GM08714 (cell line): Measurements from ENCODE around the gene RASGEF1C.

ENCODE experiments used
- H3K4me3 ChIP-seq: fragments of 200-500 bp; sonication (Bioruptor generic); 2 replicates; pipeline ENCODE4 v1.5.1; 2014; ENCODE audit warnings: mild to moderate bottlenecking, low read length, inconsistent platforms
- ZNF274 ChIP-seq: IDR thresholded peaks from 2 replicates; pipeline ENCODE4 v1.6.1; 2012; ENCODE audit warnings: mild to moderate bottlenecking, low read depth, low read length

The RASGEF1C gene

DNA sequence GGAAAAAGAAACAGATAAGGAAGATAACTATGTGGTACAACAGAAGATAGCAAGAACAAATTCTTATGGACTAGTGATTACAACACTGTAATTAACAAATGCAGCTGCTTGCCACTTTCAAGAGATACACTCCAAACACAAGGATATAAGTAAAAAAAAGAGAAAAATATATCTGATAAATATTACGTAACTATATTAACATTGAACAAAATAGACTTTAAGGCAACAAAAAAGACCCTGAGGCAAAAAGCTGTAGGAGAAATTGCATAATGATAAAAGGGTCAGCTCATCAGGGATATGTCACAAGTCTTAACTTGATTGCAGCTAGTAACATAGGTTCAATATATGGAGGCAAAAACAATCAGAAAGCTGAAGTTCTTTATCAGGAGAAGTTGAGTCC is 86.1 kb downstream of the RASGEF1C start:
- H3K4me3 ChIP-seq, result no peak overlapping the region
- TF ChIP-seq ZNF274, result no peak

DNA sequence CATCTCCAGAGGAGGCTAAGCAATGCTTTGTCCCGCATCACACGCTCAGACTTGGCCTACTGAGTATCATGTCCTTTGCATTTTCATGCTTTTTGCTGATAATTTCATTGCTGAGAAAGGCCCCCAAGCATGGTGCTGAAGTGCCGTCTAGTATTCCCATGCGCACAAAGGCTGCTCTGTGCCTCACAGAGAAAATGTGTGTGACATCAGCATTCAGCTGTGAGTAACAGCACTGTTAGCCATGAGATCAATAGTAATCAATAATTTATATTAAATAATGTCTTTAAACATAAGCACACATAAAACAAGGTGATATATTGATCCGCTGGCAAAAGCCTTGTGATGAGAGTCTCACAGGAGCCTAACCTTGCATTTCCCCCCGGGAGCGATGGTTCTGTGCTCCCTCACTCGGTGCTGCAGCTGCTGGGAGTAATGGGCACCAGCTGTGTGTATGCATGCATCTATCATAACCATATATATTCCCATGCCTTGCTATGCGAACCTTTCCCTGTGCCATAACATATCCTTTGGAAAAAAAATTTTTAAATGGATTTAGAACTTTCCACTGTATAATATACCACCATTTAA is 87.1 kb downstream of the RASGEF1C start:
- no peak for TF ChIP-seq ZNF274
- no peak overlapping the region for H3K4me3 ChIP-seq

DNA sequence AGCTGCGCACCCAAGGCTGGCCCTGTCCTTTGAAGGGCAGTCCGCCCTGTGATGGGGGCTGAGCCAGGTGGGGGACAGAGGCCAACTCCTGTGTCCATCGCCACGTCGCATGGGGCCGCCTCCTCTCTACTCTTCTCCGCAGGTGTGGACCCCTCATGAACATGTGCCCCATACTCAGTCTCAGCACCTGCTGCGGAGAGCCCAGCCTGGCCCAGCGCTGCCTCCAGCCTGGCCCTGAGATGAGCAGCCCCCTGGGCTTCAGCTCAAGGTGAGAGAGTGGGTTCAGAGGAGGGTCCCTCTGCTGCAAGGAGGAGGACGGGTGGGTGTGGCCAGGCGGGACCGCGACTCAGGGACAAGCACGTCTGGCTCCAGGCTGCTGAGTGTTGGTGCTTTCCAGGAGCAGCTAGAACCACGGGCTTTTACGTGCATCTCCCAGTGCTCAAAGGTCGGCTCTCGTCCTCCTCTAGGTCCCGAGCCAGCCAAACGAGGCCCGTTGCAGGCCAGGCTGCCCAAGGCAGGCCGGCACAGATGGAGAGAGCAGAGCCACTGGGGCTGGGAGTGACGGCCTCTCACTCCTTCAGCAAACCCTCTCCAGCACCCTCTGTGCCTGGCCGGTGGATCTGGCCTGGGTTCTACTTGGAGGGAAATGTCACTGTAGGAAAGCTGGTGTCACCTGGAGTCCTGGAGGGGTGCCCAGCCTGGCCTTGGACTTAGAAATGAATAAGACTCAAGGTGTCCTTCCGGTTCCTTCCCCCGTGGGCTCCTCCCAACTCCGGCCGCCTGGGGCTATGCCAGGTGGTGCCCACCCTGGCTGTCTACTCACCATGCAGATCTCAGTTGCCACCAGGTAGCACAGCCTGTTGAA is 88.5 kb downstream of the RASGEF1C start:
- H3K4me3 ChIP-seq, result no peak overlapping the region

DNA sequence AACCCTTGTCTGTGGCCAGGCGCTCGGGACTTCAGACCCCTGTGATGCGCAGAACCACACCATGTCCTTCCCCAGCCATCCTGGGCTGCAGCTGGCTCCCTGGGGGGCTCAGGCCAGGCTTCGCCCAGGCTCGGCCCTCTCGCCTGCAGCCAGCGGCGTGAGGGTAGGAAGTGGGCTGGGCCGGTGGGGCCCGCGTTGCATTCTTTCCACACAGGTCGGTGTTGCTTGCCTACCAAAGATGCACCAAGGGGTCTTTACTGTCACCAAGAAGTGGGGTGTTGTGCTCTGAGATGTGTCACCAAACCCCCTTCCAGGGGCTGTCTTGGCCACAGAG is 89.1 kb downstream of the RASGEF1C start:
- no peak overlapping the region for H3K4me3 ChIP-seq
- TF ChIP-seq ZNF274, result no peak

More for the DNA sequence above, 88.5 kb downstream of the RASGEF1C start:
- no peak for TF ChIP-seq ZNF274

DNA sequence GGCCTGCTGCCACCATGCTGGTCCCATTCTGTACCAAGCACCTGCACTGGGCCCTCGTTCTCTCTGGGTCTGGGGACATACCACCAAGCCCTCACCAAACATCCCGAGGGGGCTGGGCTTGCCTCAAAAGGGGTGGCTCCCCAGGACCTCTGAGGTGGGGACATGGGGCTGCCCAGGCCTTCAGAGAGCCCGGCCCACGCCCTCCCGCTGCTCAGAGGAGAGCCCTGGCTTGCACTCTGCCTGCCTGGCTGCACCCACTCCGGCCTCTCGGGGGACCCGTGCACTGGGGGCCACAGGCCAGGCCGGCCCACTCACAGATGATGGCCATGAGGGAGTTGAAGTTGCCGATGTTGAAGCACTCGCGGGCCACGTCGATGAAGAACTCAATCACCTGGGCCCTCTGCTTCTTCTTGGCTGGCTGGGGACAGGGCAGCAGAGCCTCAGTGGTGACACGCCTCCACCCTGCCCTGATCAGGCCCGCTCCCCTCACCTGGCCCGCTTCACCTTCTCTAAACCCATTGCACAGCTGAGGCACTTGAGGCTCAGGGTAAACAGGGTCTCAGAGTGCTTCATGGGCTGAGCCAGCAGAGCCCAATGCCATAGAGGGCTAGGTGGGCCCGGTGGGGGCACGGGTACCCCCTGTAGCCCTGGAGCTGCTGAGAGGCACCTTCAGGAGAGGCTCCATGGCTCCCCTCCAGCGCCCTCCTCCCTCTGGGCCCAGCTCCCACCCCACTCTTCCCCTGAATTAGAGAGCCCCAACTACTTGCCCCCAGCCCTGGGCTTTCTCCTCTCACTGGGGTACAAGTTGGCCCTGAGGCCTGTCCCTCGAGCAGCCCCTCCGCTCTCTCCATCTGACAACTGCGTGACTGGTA is 89.7 kb downstream of the RASGEF1C start:
- no peak overlapping the region for H3K4me3 ChIP-seq
- no peak for TF ChIP-seq ZNF274

DNA sequence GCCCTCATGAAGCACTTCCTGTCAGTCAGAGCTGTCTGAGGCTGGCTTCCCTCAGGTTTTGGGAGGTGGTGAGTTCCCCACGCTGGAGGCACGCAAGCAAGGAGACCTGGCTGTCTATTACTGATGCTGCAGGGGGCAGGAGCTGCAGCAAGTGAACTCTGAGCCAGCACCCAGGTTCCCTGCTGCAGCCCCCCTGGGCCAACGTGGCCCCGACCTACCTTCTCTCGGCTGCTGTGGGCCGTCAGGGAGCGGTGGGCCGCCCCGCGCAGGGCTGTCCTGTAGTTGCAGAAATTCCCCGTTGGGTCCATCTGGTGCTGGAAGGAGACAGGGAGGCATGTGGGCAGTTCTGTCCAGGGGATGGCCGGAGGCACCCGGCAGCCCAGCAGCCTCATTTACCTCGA is 90.6 kb downstream of the RASGEF1C start:
- TF ChIP-seq ZNF274, result no peak

DNA sequence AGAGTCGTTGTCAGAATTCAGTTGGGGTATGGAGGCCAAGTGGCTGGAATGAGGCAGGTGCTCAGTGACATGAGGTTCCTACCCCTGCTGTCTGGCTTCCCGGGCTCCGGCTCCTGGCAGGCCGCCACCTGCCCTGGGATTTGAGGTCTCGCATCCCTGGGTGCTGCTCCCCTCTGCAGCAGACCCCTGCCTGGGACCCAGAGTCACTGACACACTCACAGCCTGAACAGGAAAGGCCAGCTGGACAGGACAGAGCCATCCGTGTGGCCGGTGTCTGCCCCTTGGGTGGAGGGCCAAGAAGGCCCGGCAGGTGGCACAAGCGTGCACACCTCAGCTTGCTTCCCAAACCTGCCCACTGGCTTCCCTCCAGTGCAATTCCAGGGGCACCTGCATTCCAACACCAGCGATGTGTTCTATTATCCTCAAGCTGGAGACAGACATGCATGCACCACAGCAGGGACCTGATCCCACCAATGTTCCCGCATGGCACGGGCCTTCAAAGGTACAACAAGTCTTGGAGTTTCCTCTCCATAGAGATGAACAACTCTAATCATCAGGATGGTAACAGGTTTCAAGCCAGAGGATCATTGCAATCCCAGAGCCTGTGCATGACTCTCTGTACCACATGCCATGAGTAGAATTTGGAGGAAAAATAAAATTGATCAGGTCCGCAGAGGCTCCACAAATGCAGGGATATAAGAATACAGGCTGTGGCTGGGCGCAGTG is 91.8 kb downstream of the RASGEF1C start:
- no peak for TF ChIP-seq ZNF274
- H3K4me3 ChIP-seq, result no peak overlapping the region

More for the DNA sequence above, 90.6 kb downstream of the RASGEF1C start:
- no peak overlapping the region for H3K4me3 ChIP-seq

DNA sequence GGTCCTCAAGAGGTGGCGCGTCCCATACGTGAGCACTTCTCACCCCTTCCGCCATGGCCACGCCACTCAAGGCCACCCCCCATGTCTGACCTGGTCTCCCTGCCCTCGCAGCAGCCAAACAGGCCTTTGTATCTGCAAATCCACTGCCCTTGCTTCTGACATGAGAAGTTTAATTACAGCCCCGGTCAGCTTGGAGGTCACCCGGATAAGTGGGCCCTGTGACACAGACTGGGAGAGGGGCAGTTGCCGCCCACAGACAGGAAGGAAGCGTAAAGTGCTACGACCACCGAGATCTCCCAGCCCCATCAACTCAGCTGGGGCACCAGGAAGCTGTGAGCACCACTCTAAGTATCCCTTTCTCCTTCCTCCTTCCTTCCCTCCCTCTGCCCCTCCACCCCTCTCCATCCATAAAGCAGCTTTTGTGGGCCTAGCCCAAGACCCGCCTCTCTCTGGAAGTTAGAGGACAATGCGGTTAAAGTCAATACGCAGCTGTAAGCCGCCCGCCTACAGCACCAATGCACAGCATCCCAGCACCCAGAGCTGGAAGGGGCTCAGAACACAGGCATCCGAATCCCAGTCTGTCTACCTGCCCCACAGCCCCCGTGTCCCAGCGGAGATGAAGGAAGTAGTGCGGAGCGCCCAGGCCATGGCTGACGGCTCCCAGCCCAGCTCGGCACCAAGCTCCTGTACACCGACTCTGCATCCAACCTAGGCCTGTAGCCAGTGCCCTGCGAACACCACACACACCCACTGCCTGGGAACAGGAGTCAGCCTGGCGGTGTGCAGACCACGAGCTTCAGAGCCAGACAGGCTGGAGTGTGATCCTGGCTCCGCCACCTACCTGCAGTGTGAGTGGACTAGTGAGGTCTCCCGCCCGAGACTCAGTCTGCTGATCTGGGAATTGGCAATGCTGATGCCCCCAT is 92.7 kb downstream of the RASGEF1C start:
- TF ChIP-seq ZNF274, result no peak
- no peak overlapping the region for H3K4me3 ChIP-seq

DNA sequence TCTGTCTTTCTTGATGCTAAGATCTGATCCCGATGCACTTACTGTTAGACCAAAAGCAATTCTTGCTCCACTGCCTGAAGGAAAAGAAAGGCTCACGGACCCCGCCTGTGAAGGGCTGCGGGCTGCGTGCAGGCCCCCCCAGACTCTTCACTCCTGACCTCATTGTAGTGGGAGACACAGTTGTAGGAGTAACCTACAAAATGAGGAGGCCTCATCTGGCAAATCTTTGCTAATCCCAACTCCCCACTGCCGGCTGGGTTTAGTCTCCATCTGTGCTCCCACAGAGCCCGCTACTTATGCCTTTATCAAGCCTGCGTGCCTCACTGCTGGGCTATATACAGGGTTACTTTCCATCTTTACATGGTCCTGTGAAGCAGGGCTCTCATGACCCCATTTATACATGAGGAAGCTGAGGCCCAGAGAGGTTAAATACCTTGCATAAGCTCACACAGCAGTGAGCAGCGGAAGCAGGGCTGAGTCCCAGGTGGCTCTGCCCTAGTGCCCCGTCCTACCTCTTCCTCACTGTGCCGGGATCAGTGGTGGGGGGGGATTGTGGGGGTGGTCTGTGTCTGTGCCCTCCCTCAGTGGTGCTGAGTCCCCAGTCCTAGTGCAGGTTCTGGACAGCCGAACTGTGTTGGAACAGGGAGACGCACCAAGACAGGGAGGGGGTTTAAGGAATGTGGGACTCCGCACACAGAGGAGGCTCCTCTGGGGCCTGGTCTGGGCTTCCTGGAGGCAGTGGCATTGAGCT is 93.5 kb downstream of the RASGEF1C start:
- no peak for TF ChIP-seq ZNF274
- no peak overlapping the region for H3K4me3 ChIP-seq

DNA sequence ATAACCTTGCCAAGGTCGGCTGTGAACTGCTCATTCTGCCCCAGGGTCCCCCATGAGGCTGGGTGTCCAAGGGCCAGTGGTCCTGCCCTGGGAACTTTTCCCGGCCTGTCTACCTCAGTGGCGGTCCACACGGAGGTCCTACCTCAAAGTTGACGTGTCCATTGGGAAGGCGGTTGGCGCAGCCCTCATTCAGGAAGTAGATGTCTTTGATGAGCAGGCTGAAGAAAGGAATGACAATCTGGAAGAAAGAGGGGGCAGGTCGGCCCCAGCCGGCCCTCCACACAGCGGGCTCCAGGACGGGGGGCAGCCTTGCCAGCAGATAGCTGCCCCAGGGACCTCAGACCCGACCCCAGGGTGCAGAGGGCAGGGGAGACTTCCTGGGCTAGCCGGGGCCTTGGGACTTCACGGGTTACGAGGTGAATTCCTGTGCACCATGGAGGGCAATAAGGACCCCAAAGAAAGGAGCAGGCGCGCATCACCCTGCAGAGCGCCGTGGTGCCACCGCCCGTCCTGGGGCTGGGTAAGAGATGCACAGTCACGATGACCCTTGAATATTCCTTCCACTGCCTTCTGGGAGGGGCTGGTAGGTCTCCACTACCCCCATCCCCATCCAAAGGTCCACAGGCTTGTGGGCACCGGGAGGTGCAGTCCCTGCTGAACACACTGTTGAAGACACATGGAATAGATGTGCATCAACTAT is 94.6 kb downstream of the RASGEF1C start:
- TF ChIP-seq ZNF274, result no peak
- H3K4me3 ChIP-seq, result no peak overlapping the region

DNA sequence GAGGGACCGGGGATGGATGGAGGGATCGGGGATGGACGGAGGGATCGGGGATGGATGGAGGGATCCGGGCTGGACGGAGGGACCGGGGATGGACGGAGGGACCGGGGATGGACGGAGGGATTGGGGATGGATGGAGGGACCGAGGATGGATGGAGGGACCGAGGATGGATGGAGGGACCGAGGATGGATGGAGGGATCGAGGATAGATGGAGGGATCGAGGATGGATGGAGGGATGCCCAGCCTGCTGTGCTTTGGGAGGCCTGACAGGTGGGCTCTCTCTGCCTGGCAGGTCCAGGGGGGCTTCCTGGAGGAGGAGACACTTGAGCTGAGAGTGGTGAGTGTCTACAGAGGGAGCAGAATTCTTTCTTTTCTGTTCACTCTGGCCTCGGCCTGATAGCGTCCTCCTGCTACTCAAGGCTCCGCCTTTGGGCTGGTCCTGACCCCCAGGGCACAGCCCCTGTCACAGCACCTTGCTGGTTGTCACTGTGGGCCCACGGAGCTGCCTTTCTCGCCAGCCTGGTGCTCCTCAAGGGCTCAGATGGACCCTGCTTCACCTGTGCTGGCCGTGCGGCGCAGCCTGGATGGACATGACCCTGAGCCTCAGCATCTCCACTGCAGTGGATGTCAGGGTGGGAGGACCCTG is 95.2 kb downstream of the RASGEF1C start:
- TF ChIP-seq ZNF274, result no peak
- no peak overlapping the region for H3K4me3 ChIP-seq
